AG20443 (cell line): Measurements from ENCODE around the gene SLC6A1.

Experiments
- DNase-seq: peaks from one replicate; pipeline ENCODE4 v3.0.0; 2012; ENCODE audit warnings: low spot score, mixed read lengths

SLC6A1 gene

DNA sequence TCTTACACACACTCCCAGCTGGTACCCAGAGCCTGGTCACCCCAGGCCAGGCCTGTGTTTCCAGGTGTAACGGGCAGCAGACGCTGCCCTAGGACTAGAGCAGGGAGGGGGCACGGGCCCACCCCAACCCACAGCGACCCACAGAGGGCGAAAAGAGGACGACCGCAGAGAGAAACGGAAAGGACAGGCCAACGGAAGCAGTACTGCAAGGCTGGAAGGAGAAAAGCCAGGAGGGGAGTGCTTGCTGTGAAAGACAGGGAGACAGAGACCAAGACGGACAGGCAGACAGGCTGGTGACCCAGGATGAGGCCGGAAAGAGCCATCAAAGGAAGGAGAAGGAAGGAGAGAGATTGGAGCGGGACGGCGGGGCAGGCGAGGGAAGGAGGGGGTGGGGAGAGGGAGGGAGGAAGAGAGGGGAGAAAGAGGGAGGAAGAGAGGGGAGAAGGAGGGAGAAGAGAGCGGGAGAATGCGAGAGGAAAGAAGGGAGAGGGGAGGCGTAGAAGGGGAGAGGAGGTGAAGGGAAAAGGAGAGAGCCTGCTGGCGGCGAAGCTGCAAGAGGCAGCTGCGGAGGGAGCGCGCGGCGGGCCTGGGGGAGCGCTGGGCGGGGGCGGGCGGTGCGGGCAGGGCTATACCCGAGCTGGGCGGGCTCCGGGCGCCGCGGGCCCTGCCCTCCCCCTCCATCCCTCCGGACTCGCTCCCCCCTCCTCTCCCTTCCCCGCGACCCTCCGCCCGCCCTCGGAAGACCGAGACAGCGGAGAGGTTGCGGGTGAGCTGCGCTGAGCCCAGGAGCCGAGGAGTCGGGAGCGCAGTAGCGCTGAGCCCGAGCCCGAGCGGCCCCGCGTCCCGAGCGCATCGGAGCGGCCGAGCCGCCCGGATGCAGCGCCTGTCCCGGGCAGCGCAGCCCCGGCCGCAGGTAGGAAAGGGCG, at the start of gene SLC6A1:
Gene SLC6A1 (plus strand): TSS at position 732 of the 926 bp plus-strand sequence. CDS start 24,464 bp downstream, outside the sequence.
- DNase-seq: peak; percentile 29

DNA sequence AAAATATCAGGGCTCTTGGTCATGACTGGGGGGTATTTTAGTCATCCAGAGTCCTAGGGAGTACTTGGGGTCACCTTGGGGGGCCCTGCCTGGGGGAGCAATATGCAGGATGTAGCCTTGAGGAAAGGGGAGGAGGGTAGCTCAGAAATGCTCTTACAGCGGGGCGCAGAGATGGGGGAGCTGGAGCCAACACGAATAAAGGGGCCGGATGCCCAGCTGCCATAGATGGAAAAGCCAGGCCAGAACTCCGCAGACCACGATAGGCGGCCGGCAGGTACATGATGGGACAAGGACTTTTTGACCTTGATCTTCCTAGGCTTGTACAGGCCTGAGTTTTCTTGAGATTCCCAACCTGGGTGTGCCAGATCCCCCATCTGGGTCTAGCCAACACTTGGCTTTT, 47.7 kb upstream of the SLC6A1 start:
- no peak for DNase-seq

GRCh38 chr3:10945683-10946287, 46.8 kb upstream of the SLC6A1 start:
- peak; percentile 77 for DNase-seq

- no peak for DNase-seq
These were observed 46.0 kb upstream of the SLC6A1 start for GRCh38 chr3:10946526-10946925.

DNA sequence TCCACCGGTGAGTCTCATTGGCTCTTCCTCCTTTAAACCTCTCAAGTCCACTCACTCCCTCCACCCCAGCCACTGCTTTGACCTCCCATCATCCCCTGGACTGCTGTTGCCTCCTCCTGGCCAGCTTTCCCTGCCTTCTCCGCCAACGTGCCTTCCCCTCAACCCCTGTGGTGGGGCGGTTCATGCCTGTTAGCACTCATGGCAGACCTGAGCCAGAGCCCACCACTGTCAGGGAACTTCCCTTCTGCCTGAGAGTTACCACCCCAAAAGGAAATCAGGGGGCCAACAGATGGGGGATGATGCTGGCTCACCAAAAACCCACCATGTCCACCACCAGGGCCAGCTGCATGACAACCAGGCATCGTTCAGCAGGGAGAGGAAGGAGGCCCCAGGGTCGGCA, 44.2 kb upstream of the SLC6A1 start:
- DNase-seq: no peak

DNA sequence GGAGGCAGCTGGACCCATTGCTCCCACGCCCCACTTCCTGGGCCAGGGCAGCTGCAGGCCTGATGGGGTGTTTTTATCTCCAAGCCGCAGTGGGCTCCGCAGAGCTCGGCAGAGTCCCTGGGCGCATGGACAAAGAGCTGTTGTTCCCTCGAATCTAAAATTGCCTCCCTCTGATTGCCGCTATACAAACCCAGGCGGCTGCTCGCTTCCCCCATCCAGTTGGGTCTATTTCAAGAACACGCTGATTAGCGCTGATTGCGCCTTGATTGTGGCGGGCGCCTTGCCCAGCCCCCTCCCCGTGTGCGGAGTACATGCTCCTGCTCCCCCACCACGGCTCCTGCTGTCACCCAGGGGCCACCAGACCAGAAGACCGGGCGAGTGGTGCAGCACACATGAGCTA, 43.4 kb upstream of the SLC6A1 start:
- DNase-seq: no peak

- peak; percentile 73 for DNase-seq
These were observed 41.9 kb upstream of the SLC6A1 start for GRCh38 chr3:10950476-10951294.

GRCh38 chr3:10951295-10951926, 41.1 kb upstream of the SLC6A1 start:
- no peak for DNase-seq

- DNase-seq: no peak
These were observed 40.0 kb upstream of the SLC6A1 start for GRCh38 chr3:10952525-10952924.

- no peak for DNase-seq
These were observed 37.8 kb upstream of the SLC6A1 start for GRCh38 chr3:10954740-10955139.

DNA sequence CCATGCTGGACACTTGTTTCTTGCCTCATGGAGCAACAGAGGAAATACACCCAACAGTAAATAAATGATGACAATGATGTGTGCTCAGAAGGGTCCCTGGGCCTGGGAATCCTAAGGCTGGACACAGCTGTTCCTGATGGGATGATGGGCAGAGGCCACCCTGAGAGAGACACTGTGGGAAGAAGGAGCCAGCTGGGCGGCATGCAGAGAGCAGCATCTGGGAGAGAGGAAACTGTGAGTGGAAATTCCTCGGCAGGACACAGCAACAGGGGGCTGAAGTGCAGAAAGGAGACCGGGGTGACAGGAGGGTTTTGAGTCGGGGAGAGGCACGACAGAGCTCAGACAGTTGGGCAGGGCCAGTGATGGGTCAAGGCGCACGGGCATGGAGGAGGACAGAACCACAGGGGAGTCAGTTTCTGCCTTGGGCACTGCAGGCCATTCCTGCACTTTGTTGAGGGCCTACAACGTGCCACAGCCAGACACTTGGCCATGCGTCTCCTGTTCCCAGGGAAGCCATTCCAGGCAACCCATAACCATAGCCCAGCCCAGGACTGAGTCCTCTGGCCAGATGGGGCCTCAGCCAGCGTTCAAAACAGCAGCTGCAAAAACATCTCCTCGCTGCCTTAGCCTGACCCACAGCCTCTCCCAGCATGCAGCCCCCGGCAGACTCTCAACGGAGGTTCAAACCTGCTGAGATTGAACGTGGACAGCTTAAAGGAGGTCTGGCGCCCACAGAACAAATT, 36.7 kb upstream of the SLC6A1 start:
- DNase-seq: no peak

GRCh38 chr3:10956531-10956930, 36.0 kb upstream of the SLC6A1 start:
- DNase-seq: no peak

GRCh38 chr3:10956986-10957385, 35.6 kb upstream of the SLC6A1 start:
- no peak for DNase-seq

DNA sequence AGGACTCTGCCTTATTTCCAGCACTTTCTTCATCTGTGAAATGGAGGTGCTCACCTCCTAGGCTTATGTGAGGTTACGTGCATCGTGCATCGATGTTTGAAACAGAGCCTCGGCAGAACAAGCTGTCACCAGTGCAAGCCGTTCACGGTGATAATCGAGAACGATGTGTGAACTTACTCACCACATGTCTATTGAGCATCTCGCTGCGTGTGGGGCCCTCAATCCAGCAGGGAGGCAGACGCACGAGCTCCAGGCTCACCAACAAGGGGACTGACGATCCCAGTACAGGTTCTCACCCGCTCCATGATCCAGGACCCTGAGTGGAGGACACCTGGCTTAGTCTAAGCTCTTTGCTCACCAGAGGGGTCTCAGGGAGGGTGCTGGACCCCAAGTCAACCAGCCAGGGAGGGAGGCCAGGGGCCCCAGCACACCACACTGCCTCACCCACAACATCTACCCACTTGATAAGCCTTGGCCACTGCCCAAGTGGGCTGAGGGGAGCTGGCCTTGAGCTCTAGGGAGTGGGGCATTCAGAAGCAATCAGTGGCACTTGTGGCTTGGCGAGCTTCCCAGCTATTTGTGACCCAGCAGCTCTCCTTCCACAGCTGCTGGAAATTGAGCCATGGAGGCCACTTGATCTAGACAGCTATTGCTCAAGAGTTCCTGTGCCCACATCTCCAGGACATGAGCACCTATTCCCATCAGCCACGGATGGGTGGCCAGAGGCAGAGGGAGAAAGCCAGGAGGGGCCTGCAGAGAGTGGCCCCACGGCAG, 34.4 kb upstream of the SLC6A1 start:
- DNase-seq: no peak

DNA sequence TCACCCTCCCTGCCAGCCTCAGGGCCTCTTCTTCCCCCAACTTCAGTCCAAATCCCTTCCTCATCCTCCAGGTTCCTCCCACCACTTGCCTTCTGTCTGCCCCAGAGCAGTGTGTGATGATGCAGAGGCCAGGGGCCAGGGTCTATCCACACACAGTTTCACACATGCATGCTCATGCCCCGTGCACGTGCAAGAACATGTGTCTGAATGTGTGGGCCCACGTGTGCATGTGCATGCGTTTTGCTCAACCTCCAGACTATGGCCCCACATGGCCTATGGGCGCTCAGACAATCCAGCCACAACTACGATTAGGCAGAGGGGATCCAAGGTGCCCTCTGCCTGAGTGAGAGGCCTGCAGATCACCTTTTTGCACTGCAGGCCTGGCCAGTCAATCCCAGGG, 32.3 kb upstream of the SLC6A1 start:
- DNase-seq: no peak

DNA sequence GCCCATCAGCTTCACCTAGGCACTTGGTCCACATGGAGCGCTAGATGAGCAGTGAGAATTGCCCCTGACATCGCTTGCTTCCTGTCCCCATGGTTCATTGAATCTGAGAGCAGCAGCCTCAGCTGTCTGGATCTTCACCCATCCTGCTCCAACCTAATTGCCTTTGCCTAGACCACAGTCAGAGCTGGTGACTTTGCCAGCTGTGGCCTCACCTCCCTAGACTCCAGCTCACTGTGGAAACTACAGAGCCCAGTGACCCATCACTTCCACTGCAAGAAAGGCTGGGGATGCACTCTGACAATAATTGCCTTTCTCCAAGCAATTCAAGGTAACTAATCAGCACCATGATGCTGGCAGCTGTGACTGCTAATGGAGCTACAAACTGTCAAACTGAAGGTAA, 30.6 kb upstream of the SLC6A1 start:
- DNase-seq: no peak

DNA sequence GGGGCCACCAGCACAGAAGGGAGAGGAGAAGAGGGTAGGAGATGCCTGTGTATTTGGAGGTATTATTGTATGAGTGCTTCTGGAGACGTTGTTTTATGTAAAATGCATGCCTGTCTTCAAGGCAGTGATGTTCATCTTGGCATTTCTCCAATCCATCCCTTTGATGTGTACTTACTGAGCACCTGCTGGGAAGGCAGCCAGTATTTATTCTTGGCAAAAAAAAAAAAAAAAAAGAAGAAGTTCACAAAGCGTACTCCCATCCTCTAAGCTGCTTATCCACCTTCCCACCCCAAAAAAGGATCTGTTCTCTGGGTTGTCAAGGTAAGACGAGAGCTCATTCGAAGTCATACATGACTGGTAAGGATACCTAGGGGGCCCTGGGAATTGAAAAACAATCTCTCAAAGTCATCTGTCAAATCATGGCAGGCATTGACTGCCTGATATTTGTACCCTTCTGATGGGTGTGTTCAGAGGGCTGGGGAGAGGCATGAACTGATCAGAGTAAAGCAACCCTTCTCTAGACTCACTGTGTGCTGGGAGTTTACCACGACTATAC, 30.0 kb upstream of the SLC6A1 start:
- no peak for DNase-seq

GRCh38 chr3:10964537-10965167, 27.9 kb upstream of the SLC6A1 start:
- no peak for DNase-seq

DNA sequence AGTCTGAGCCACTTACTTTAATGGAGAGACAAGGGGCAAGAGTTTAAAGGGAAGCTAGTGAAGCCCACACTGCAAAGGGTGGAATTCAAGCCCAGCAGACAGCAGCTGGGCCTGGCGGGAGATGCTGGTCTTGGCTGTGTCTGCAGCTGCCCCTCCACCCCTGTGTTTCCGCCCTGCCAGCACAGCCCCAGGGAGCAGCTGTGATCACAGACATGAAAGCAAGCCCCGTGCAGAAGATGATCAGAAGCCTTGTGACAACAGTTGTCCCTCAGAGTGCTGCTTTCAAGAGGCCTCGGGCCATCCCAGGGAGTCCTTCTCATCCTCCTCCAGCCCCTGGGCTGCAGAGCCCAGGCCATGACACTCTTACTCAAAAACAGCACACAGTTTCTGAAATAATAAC, 24.1 kb upstream of the SLC6A1 start:
- no peak for DNase-seq
